Ramos (cell line): ENCODE results near the gene SHISA3.
"Not testable (repeated sequence)": the region's sequence is repeated elsewhere in the genome, so short reads cannot be mapped to it uniquely, and the experiment has no call there.

Experiments
- in situ Hi-C: fragments of 300-500 bp; cut with MboI; formaldehyde crosslinking; loops from one replicate; pipeline ENCODE4 v1.14.3; 2022; ENCODE audit warnings: low sequenced_read_pairs; ENCODE audit not compliant: unreplicated experiment

The SHISA3 gene

DNA sequence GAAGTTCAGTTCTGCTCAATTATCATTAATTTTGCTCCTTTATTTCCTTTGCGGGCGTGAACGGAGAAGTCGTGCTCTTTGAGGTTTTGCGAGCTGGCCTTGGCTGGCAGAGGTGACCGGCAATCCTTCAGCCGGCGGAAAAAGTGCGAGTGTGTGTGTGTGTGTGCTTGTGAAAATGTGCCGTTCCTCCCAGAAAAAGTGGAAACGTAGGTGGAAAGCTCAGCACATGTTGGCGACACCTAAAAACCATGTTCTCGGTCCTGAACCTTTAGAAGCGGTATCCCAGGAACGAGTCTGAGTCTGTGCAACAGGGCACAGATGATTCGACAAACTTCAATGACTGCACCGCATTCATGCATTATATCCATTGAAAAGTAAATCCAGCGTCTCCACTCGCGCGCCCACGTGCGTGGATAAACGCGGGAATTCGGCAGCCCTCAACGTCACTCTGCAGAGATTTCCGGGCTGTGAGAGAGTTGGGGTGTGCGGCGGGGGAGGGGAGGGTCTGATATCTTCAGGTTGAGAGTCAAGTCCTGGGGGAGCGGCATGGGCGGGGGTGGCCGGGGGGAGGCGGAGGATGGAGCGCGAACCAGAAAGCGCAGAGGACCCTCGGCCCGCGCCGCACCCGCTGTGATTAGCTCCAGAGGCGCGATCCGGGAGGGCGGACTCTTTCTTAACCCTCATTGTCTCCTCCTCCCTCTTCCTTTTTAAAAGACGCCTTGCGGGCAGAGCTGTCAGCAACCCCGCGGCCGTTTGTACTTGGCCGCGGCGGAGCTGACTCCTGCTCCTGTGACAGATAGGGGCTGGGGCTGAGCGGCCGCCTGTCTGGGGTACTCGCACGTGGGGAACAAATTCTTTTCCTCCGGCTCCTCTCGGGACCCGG, at the start of gene SHISA3:
Gene SHISA3 (plus strand): TSS at position 737 of the 883 bp plus-strand sequence. CDS start 569 bp downstream, outside the sequence.
- in situ Hi-C loops, result loop anchor here (25.0 kb wide), 1 partner anchor 465 kb away; no protein-coding TSS in a partner anchor

GRCh38 chr4:42348247-42348646, 49.0 kb upstream of the SHISA3 start:
- in situ Hi-C loops, result no loop called here

DNA sequence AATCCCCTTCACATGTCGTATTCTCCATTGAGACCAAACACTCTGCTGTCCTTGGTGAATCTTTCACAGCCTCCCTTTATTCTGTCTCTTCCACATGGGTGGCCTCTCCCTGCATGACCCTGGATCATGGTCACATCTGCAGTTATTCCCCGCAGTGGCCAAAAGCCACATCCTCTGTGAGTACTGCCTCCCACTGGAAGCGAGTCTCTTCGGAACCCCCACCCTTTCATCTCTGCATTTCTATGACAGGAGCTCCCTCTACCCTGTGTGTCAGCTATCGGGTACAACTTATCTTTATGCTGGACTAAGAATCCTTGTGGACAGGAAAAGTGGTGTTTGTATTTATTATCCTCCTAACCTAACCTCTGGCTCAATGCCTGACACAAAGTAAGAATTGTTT, 48.6 kb upstream of the SHISA3 start:
- in situ Hi-C loops, result no loop called here

DNA sequence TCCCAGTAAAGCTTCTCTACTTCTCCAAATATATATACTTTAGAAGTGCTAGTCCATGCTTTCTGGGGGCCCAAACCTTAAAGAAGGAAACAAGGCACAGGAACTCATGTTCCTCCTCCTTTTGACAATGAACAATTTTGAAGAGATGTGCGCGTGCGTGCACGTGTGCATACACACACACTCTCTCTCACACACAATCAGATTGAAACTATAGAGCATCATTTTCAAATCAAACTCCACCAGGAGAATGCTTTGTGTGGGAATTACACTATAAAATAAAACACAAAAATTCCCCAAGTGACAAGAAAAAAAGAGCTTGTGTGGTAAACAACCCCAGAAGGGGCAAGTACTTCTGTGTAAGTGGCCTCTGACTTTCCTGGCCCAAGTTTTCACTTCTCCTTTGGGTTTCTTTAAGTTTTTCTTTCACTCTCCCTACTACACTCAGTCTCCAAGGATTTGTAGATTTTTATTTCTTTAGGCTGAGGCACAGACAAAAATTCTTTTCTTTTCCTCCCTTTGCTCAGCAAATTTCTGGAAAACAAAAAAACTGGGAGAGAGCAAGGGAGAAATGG, 46.6 kb upstream of the SHISA3 start:
- in situ Hi-C loops, result no loop called here

DNA sequence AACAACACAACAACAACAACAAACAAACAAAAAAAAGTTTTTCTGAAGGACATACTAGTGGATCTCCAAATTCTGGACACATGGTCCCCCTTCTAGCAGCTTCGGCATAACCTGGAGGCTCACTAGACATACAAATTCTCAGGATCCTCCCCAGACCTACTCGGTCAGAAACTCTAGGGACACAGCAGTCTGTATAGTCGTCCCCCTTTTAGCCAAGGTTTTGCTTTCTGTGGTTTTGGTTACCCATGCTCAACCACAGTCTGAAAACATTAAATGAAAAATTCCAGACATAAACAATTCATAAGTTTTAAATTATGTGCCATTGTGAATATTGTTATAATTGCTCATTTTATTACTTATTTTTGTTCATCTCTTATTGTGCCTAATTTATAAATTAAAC, 45.2 kb upstream of the SHISA3 start:
- in situ Hi-C loops, result no loop called here

DNA sequence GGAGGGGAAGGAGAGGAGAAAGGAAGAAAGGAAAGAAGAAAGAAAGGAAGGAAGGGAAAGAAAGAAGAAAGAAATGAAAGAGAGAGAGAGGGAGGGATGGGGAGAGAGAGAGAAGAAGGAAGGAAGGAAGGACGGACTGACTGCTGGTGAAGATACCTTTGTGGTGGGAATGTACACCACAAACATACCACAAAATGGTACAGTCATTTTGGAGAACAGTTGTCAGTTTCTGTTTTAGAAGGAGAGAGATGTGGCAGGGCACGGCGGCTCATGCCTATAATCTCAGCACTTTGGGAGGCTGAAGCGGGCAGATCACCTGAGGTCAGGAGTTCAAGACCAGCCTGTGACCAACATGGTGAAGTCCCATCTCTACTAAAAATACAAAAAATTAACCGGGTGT, 40.0 kb upstream of the SHISA3 start:
- in situ Hi-C loops, result no loop called here

- in situ Hi-C loops, result no loop called here
Measured at GRCh38 chr4:42359711-42360110, 37.6 kb upstream of the SHISA3 start.

DNA sequence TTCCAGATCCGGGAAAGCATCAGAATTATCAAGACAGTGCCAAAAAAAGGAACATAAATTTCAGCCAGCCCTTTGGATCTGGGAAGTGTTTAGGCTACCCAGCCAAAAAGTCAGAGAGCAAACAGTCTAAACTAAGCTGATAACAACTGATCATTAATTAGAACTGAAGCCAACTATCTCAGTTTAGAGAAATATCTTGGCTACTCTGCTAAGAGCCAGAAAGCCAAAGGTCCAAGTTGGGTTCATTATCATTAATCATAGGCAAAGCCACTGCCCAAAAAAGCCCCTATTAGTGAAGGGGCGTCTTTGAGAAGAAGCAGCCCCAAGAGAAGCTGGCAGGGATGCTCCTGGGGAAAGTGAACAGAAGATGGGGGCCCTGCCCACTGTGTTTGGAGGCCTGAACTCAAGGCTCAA, 37.0 kb upstream of the SHISA3 start:
- in situ Hi-C loops, result no loop called here

DNA sequence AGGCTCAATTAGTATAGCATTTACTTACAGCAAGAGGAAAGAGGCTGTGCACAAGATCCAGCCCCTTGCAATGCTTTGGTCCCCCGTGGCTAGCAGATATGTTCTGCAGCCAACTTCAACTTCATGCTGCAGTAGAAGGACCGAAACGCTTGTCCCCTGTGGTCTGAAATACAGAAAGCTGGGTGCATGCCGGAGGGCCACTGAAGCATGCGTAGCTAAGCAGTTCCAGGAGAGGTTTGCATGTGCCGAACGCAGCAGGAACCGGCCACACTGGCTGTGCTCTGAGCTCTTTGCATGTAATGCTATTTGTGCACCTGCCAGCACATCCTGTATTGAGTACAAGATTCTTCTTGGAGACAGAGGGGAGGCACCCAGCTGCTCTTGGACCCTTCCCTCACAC, 35.8 kb upstream of the SHISA3 start:
- in situ Hi-C loops, result no loop called here

- in situ Hi-C loops, result no loop called here
Measured at GRCh38 chr4:42362591-42362990, 34.7 kb upstream of the SHISA3 start.

- in situ Hi-C loops, result no loop called here
Measured at GRCh38 chr4:42363614-42364013, 33.7 kb upstream of the SHISA3 start.

DNA sequence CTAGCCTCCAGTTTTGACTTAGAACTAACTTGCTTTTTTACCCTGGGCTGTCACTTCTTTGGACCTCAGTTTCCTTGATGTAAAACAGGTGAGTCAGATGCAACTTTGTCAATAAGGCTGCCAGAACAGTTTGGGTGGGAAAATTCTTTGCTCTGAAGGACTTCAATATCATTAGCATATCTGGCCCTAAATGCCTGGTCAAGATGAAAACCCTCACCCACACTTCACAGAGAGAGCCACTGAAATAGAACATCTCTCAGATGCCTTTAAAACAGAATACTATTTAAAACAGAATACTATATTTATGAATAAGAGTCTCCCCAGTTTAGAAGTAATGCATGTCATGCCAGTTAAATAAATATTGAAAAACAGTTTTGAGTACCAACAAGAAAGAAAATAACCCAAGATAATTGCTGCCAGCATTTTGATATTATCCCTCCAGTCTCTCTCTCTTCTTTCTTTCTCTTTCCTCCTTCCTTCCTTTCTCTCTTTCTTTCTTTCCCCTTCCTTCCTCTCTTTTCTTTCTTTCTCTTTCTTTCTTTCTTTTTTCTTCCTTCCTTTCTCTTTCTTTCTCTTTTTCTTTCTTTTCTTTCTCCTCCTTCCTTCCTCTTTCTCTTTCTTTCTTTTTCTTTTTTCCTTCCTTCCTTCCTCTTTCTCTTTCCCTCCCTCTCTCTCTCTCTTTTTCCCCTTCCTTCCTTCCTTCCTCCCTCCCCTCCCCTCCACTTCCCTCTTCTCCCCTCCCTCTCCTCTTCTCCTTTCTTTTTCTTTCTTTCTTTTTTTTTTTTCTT, 32.8 kb upstream of the SHISA3 start:
- in situ Hi-C loops, result no loop called here

GRCh38 chr4:42366959-42367358, 30.3 kb upstream of the SHISA3 start:
- in situ Hi-C loops, result no loop called here

- in situ Hi-C loops, result no loop called here
Measured at GRCh38 chr4:42369489-42369888, 27.8 kb upstream of the SHISA3 start.

GRCh38 chr4:42371305-42372252, 25.7 kb upstream of the SHISA3 start:
- in situ Hi-C loops, result no loop called here

DNA sequence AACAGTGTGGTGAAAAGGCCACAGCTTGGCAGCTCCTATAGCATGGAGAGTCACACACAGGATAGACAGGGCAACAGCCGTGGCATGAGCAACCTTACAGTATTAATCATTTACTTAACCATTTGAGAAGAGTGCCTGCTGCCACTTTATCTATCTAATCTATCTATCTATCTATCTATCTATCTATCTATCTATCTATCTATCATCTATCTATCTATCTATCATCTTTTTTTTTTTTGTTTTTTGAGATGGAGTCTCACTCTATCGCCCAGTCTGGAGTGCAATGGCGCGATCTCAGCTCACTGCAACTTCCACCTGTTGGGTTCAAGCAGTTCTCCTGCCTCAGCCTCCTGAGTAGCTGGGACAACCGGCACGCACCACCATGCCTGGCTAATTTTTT, 25.0 kb upstream of the SHISA3 start:
- in situ Hi-C loops, result not testable (repeated sequence)

DNA sequence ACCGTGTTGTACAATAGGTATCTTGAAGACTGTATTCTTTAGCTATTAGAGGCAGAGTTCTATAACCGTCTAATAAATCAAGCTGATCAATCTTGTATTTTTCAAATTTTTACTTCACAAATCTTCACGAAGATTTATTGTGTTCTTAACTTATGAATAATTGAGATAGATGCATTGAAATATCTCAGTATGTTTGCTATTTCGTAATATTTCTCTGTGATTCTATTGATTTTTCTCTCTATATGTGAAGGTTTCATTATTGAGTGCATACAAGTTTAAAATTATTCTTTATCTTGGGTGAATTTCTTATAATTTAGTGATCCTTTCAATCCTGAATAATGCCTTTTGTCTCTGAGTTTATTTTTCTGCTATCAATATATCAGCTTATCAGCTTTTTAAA, 19.8 kb upstream of the SHISA3 start:
- in situ Hi-C loops, result loop anchor here (25.0 kb wide), 1 partner anchor 485 kb away; no protein-coding TSS in a partner anchor

DNA sequence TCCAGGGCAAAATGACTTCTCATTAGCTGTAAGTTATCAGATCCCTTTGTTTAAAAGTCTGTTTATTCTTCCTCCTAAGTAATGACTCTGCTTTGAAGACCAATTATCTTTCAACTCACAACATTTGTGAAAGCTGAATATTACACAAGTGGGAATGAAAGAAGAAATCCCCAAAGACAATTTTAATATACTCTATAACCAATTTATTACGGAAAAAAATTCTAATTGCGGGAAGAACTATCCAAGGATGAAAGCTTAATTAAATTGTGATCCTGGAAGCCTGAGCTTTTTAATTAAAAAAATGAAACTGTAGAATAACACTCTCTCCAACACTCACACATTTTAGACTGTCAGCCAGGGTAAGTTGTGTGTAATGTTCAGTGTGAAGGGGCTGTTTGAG, 15.6 kb upstream of the SHISA3 start:
- in situ Hi-C loops, result loop anchor here (5.0 to 25.0 kb wide), 2 partner anchors 94 to 481 kb away; no protein-coding TSS in a partner anchor

- in situ Hi-C loops, result loop anchor here (25.0 kb wide), 1 partner anchor 477 kb away; no protein-coding TSS in a partner anchor
Measured at GRCh38 chr4:42385516-42385915, 11.8 kb upstream of the SHISA3 start.
